ENCODE data around the gene RMND5A. TPM values are rescaled to one million over a fixed set of nuclear protein-coding genes. Genes with fewer than 3 reads are reported as not detected.
A peak's percentile ranks its signal among the peaks of the same experiment; 100 is the strongest.

Gene RMND5A
- total RNA-seq, 6 experiments from 2014 or later, result 22.2 to 45.6 (median 33.8) TPM

- H3K9me3 ChIP-seq, result no peaks in the 10 kb centered on the region
Observed at GRCh38 chr2:86673986-86674670, 46.0 kb upstream of the RMND5A start.

DNA sequence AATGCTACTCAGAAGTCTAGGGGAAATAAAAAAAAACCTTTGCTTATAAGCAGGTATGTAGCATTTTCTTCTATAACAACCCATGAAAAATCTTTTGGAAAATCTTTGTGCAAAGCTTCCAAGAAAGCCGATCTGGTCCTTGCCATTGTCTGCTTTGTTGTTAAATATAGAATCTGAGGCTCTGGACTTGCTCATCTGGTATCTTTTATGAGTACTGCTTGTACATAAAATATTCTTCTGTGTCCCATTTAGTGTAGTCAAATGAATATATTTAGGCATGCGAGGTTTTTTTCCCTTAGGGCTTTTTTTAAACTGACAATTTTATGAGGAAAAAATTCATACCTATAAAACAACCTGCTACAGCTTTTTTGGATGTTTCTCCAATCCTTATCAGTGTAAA is 45.0 kb upstream of the RMND5A start:
- H3K36me3 ChIP-seq, result no peaks in the 10 kb centered on the region
- H3K27me3 ChIP-seq, result no peaks in the 10 kb centered on the region
- H3K9me3 ChIP-seq, result no peaks in the 10 kb centered on the region
- no peak overlapping the region for H3K4me3 ChIP-seq
- no peak for DNase-seq
- intact Hi-C loops (cut with DNase I), result no loop called here
- no peak for ATAC-seq
- peaks cover 0 to 20% (median 7%) of the 10 kb centered on the region in 4 donors for H3K4me1 ChIP-seq
- WGBS (ENCODE audit: insufficient coverage, low coverage, low lambda C conversion rate, missing lambda C conversion rate), result 60% methylated on average over 2 of the region's 2 CpGs
- no peak overlapping the region for H3K27ac ChIP-seq
- TF ChIP-seq POLR2A (IDR thresholded peaks at IDR 0.05) (no peak), CTCF (IDR thresholded peaks at IDR 0.05) (no peak)

More at GRCh38 chr2:86673986-86674670, 46.0 kb upstream of the RMND5A start:
- Histone ChIP-seq H3K27me3 (no peaks in the 10 kb centered on the region), H3K4me3 (no peak overlapping the region), H3K4me1 (peaks cover 0 to 20% (median 7%) of the 10 kb centered on the region in 4 donors), H3K36me3 (no peaks in the 10 kb centered on the region), H3K27ac (no peak overlapping the region)
- TF ChIP-seq POLR2A (IDR thresholded peaks at IDR 0.05), result no peak
- TF ChIP-seq CTCF (IDR thresholded peaks at IDR 0.05), result no peak
- intact Hi-C loops (cut with DNase I), result no loop called here
- ATAC-seq (no peak), DNase-seq (no peak)
- 70% methylated on average over 1 of the region's 1 CpG for WGBS (ENCODE audit: insufficient coverage, low coverage, low lambda C conversion rate, missing lambda C conversion rate)

- Histone ChIP-seq H3K4me3 (no peak overlapping the region), H3K4me1 (peaks cover 0 to 18% (median 7%) of the 10 kb centered on the region in 4 donors), H3K27ac (no peak overlapping the region), H3K27me3 (no peaks in the 10 kb centered on the region), H3K9me3 (no peaks in the 10 kb centered on the region), H3K36me3 (no peaks in the 10 kb centered on the region)
- peak; percentile 69 to 78 (median 75) for ATAC-seq
- peak in 1 of 3 donors; percentile 48 for DNase-seq
- WGBS (ENCODE audit: insufficient coverage, low coverage, low lambda C conversion rate, missing lambda C conversion rate), result 25% methylated on average over 3 of the region's 3 CpGs
- intact Hi-C loops (cut with DNase I), result no loop called here
- no peak for TF ChIP-seq POLR2A (IDR thresholded peaks at IDR 0.05)
- TF ChIP-seq CTCF (IDR thresholded peaks at IDR 0.05), result peak; percentile 45 to 67 (median 59)
Observed at GRCh38 chr2:86675511-86676015, 44.5 kb upstream of the RMND5A start.

GRCh38 chr2:86677816-86678215 is 42.3 kb upstream of the RMND5A start:
- Histone ChIP-seq H3K27ac (no peak overlapping the region), H3K4me1 (no peaks in the 10 kb centered on the region), H3K9me3 (no peaks in the 10 kb centered on the region), H3K27me3 (no peaks in the 10 kb centered on the region), H3K4me3 (no peak overlapping the region), H3K36me3 (no peaks in the 10 kb centered on the region)
- intact Hi-C loops (cut with DNase I), result no loop called here
- no peak for TF ChIP-seq CTCF (IDR thresholded peaks at IDR 0.05)
- no peak for TF ChIP-seq POLR2A (IDR thresholded peaks at IDR 0.05)
- DNase-seq (no peak), ATAC-seq (no peak)
